Natural killer cell (primary cell): ENCODE measurements around the gene TBC1D21. TPM values are rescaled to one million over a fixed set of nuclear protein-coding genes. Genes with fewer than 3 reads are reported as not detected.
A peak's percentile ranks its signal among the peaks of the same experiment; 100 is the strongest.

Experiments used
- ATAC-seq, 3 donors: fragments of 150-1000 bp in 2 of 3; fragments of 200-7000 bp in 1 of 3; cut with Tn5 transposase; 1 replicate in 1 of 3; 2 replicates in 2 of 3; pipeline ENCODE4 v1.10.0; 2021; ENCODE audit warnings: mild to moderate bottlenecking in 2 of 3, moderate library complexity in 2 of 3
- DNase-seq, 2 donors: peaks; one replicate each; pipeline versions ENCODE4 v3.0.0 to v3.0.0-alpha.2; 2013 to 2021; ENCODE audit warnings: mixed read lengths in 1 of 2
- H3K27ac ChIP-seq: one replicate; pipeline ENCODE4 v1.5.1; 2013; ENCODE audit warnings: mild to moderate bottlenecking, low read length
- H3K27me3 ChIP-seq: one replicate; pipeline ENCODE4 v1.6.1; 2013; ENCODE audit warnings: low read length; ENCODE audit not compliant: control insufficient read depth, insufficient read depth
- H3K36me3 ChIP-seq: one replicate; pipeline ENCODE4 v1.6.1; 2013; ENCODE audit warnings: low read length; ENCODE audit not compliant: control insufficient read depth, insufficient read depth
- H3K4me1 ChIP-seq: one replicate; pipeline ENCODE4 v1.6.1; 2013; ENCODE audit warnings: low read length; ENCODE audit not compliant: control insufficient read depth, insufficient read depth
- H3K4me3 ChIP-seq: one replicate; pipeline ENCODE4 v1.5.1; 2013; ENCODE audit warnings: low read length
- H3K9me3 ChIP-seq: one replicate; pipeline ENCODE4 v1.6.1; 2013; ENCODE audit warnings: low read length; ENCODE audit not compliant: control insufficient read depth, insufficient read depth
- H3K27ac Mint-ChIP-seq, 2 donors: one replicate each; pipeline ENCODE4 v1.8.0; 2022; ENCODE audit warnings: mild to moderate bottlenecking in 2 of 2, mixed read lengths in 2 of 2, moderate library complexity in 1 of 2
- H3K27me3 Mint-ChIP-seq, 2 donors: one replicate each; pipeline ENCODE4 v1.8.0; 2022; ENCODE audit warnings: low read depth in 2 of 2, mixed read lengths in 2 of 2
- H3K36me3 Mint-ChIP-seq: one replicate; pipeline ENCODE4 v1.8.0; 2022; ENCODE audit warnings: mixed read lengths
- H3K4me1 Mint-ChIP-seq, 2 donors: one replicate each; pipeline ENCODE4 v1.8.0; 2022; ENCODE audit warnings: mixed read lengths in 2 of 2
- H3K4me3 Mint-ChIP-seq: one replicate; pipeline ENCODE4 v1.8.0; 2022; ENCODE audit warnings: mild to moderate bottlenecking, moderate library complexity, mixed read lengths
- H3K9me3 Mint-ChIP-seq, 2 donors: one replicate each; pipeline ENCODE4 v1.8.0; 2022; ENCODE audit warnings: mixed read lengths in 2 of 2
- CTCF ChIP-seq: fragments of 200-600 bp; IDR thresholded peaks from one replicate; pipeline ENCODE4 v1.8.0; 2022; ENCODE audit warnings: antibody characterized with exemption
- WGBS: methylation state at CpG from one replicate; pipeline ENCODE4 v1.1.7; 2013; ENCODE audit warnings: missing lambda C conversion rate; ENCODE audit not compliant: insufficient coverage; 5-methylcytosine and 5-hydroxymethylcytosine counted together
- intact Hi-C: fragments of 100-400 bp; cut with micrococcal nuclease; formaldehyde crosslinking; loops from one replicate; pipeline ENCODE4 v1.14.2; 2022
- total RNA-seq, 4 donors: library from RNA; stranded (reverse); fragments of 120-200 nt in 1 of 4; gene quantifications; one replicate each; pipeline versions ENCODE4 v1.2.3 to v1.2.4, GENCODE V29; 2013 to 2022

The TBC1D21 gene
- total RNA-seq, 3 donors from 2014 or later (not counting 1 experiment from before 2014, with no cell fraction given): not detected

GRCh38 chr15:73912030-73912596, 38.7 kb downstream of the TBC1D21 start:
- H3K9me3 Mint-ChIP-seq: no peaks in the 10 kb centered on the region
- intact Hi-C loops: no loop called here
- DNase-seq: no peak
- H3K27ac ChIP-seq: no peak overlapping the region
- 93% methylated on average over 3 of the region's 7 CpGs for WGBS
- H3K4me3 Mint-ChIP-seq: no peak overlapping the region
- no peaks in the 10 kb centered on the region for H3K27me3 ChIP-seq
- peaks cover 9% of the 10 kb centered on the region for H3K4me1 ChIP-seq
- H3K4me1 Mint-ChIP-seq: peaks cover 15 to 21% of the 10 kb centered on the region in 2 donors
- no peak overlapping the region for H3K27ac Mint-ChIP-seq
- H3K36me3 ChIP-seq: no peaks in the 10 kb centered on the region
- no peak for TF ChIP-seq CTCF
- no peaks in the 10 kb centered on the region for H3K36me3 Mint-ChIP-seq
- ATAC-seq: no peak
- H3K27me3 Mint-ChIP-seq: peaks cover 7% of the 10 kb centered on the region in 2 donors
- H3K4me3 ChIP-seq: no peak overlapping the region
- H3K9me3 ChIP-seq: no peaks in the 10 kb centered on the region

- no peak for TF ChIP-seq CTCF
- intact Hi-C loops: no loop called here
- Mint-ChIP-seq H3K9me3 (no peaks in the 10 kb centered on the region), H3K27ac (peak overlapping the region in 1 of 2 donors; percentile 56), H3K36me3 (no peaks in the 10 kb centered on the region), H3K4me1 (peaks cover 15 to 21% of the 10 kb centered on the region in 2 donors), H3K4me3 (peak overlapping the region; percentile 21), H3K27me3 (peaks cover 7% of the 10 kb centered on the region in 2 donors)
- H3K36me3 ChIP-seq: no peaks in the 10 kb centered on the region
- no peaks in the 10 kb centered on the region for H3K9me3 ChIP-seq
- DNase-seq: peak in 1 of 2 donors; percentile 30
- peak; percentile 67 to 82 (median 68) for ATAC-seq
- no peaks in the 10 kb centered on the region for H3K27me3 ChIP-seq
- H3K4me1 ChIP-seq: peaks cover 9% of the 10 kb centered on the region
- WGBS: 11% methylated on average over 3 of the region's 3 CpGs
- no peak overlapping the region for H3K4me3 ChIP-seq
- H3K27ac ChIP-seq: no peak overlapping the region
These were observed 40.8 kb downstream of the TBC1D21 start for GRCh38 chr15:73914145-73914544.

- H3K36me3 Mint-ChIP-seq: no peaks in the 10 kb centered on the region
- WGBS: no CpG with 5 or more reads among the region's 2 CpGs
- TF ChIP-seq CTCF: no peak
- H3K9me3 Mint-ChIP-seq: no peaks in the 10 kb centered on the region
- no peak overlapping the region for H3K27ac Mint-ChIP-seq
- DNase-seq (no peak), ATAC-seq (no peak)
- peaks cover 15 to 21% of the 10 kb centered on the region in 2 donors for H3K4me1 Mint-ChIP-seq
- no peak overlapping the region for H3K4me3 Mint-ChIP-seq
- Histone ChIP-seq H3K4me3 (no peak overlapping the region), H3K9me3 (no peaks in the 10 kb centered on the region), H3K36me3 (no peaks in the 10 kb centered on the region), H3K4me1 (peaks cover 14% of the 10 kb centered on the region), H3K27ac (no peak overlapping the region), H3K27me3 (no peaks in the 10 kb centered on the region)
- intact Hi-C loops: no loop called here
- H3K27me3 Mint-ChIP-seq: peaks cover 5 to 6% of the 10 kb centered on the region in 2 donors
These were observed 41.7 kb downstream of the TBC1D21 start for GRCh38 chr15:73915082-73915481.

- intact Hi-C loops: no loop called here
- Histone ChIP-seq H3K36me3 (no peaks in the 10 kb centered on the region), H3K4me3 (no peak overlapping the region), H3K9me3 (no peaks in the 10 kb centered on the region), H3K27me3 (no peaks in the 10 kb centered on the region), H3K27ac (no peak overlapping the region), H3K4me1 (peaks cover 22% of the 10 kb centered on the region)
- ATAC-seq (no peak), DNase-seq (no peak)
- H3K36me3 Mint-ChIP-seq: no peaks in the 10 kb centered on the region
- H3K4me3 Mint-ChIP-seq: no peak overlapping the region
- WGBS: 92% methylated on average over 3 of the region's 3 CpGs
- H3K27me3 Mint-ChIP-seq: peaks cover 7 to 10% of the 10 kb centered on the region in 2 donors
- no peaks in the 10 kb centered on the region for H3K9me3 Mint-ChIP-seq
- H3K27ac Mint-ChIP-seq: no peak overlapping the region
- peaks cover 18 to 24% of the 10 kb centered on the region in 2 donors for H3K4me1 Mint-ChIP-seq
- no peak for TF ChIP-seq CTCF
These were observed 45.4 kb downstream of the TBC1D21 start for GRCh38 chr15:73918784-73919183.
